HepG2 (cell line): Measurements from ENCODE around the gene IQCE. TPM values are rescaled to one million over a fixed set of nuclear protein-coding genes. Genes with fewer than 3 reads are reported as not detected.

Experiments used
- GATAD2A ChIP-seq: IDR thresholded peaks from 2 replicates; pipeline ENCODE4 v1.6.1; 2016
- GPBP1L1 ChIP-seq: sonication (generic); formaldehyde crosslinking; IDR thresholded peaks from 2 replicates; pipeline ENCODE4 v1.5.0; 2020; ENCODE audit warnings: mild to moderate bottlenecking, missing genetic modification reagents
- KIAA2018 ChIP-seq: sonication (generic); formaldehyde crosslinking; IDR thresholded peaks from 2 replicates; pipeline ENCODE4 v1.5.0; 2020; ENCODE audit warnings: mild to moderate bottlenecking, missing genetic modification reagents, borderline replicate concordance
- MYNN ChIP-seq: sonication (generic); formaldehyde crosslinking; IDR thresholded peaks from 2 replicates; pipeline ENCODE4 v1.4.0; 2020; ENCODE audit warnings: mild to moderate bottlenecking, low read depth, missing genetic modification reagents
- PAWR ChIP-seq: sonication (generic); formaldehyde crosslinking; IDR thresholded peaks from 2 replicates; pipeline ENCODE4 v1.4.0; 2020; ENCODE audit warnings: missing genetic modification reagents, mild to moderate bottlenecking, borderline replicate concordance
- PPARG ChIP-seq: conservative IDR thresholded peaks from 2 replicates; pipeline ENCODE4 v1.6.1; 2016; ENCODE audit warnings: missing biosample characterization, missing genetic modification reagents
- SPEN ChIP-seq: sonication (generic); formaldehyde crosslinking; IDR thresholded peaks from 2 replicates; pipeline ENCODE4 v1.5.1; 2020; ENCODE audit warnings: low read depth, mild to moderate bottlenecking, missing genetic modification reagents
- TARDBP ChIP-seq: sonication (generic); formaldehyde crosslinking; IDR thresholded peaks from 2 replicates; pipeline ENCODE4 v1.8.0; 2022; ENCODE audit warnings: mild to moderate bottlenecking, missing genetic modification reagents
- TFE3 ChIP-seq: IDR thresholded peaks from 2 replicates; pipeline ENCODE4 v1.6.1; 2016
- XRCC5 ChIP-seq: fragments of 200-400 bp; formaldehyde crosslinking; optimal IDR thresholded peaks from 2 replicates; pipeline ENCODE3; 2017; ENCODE audit warnings: mild to moderate bottlenecking, low read length
- ZNF17 ChIP-seq: sonication (generic); formaldehyde crosslinking; IDR thresholded peaks from 2 replicates; pipeline ENCODE4 v1.5.0; 2020; ENCODE audit warnings: mild to moderate bottlenecking, missing genetic modification reagents
- ZNF282 ChIP-seq: fragments of 450-650 bp; IDR thresholded peaks from 2 replicates; pipeline ENCODE4 v1.6.1; 2018; ENCODE audit not compliant: partially characterized antibody
- ZNF674 ChIP-seq: sonication (generic); formaldehyde crosslinking; IDR thresholded peaks from 2 replicates; pipeline ENCODE4 v1.5.0; 2020; ENCODE audit warnings: low read depth, mild to moderate bottlenecking, missing genetic modification reagents
- ZNF703 ChIP-seq: sonication (generic); formaldehyde crosslinking; IDR thresholded peaks from 2 replicates; pipeline ENCODE4 v1.5.1; 2020; ENCODE audit warnings: missing genetic modification reagents, mild to moderate bottlenecking, moderate library complexity, borderline replicate concordance
- polyA plus RNA-seq, 8 experiments: library from polyadenylated mRNA; depleted of rRNA in 3 of 8; stranded (reverse) in 7 of 8; unstranded in 1 of 8; fragments of >200 nt; fragmentation: Illumina TruSeq in 4 of 8; extraction: Trizol in 4 of 8; gene quantifications; 2 replicates each; pipeline versions ENCODE4 v1.2.1 to v1.2.3, GENCODE V29; 2011 to 2016; ENCODE audit warnings: low read depth in 4 of 8, missing spikeins in 1 of 8, mixed read lengths in 1 of 8; ENCODE audit not compliant: insufficient read depth in 1 of 8
- total RNA-seq, 5 experiments: library from RNA; depleted of rRNA; stranded (reverse); fragments of >200 nt; fragmentation: Illumina TruSeq; extraction: Trizol; gene quantifications; 2 replicates each; pipeline ENCODE4 v1.2.3, GENCODE V29; 2016; ENCODE audit warnings: low read depth in 1 of 5
- TF ChIP-seq, protein P1 (sequence below): sonication (generic); formaldehyde crosslinking; IDR thresholded peaks from 2 replicates; pipeline ENCODE4 v1.4.0; 2020; ENCODE audit warnings: mild to moderate bottlenecking, missing genetic modification reagents
- TF ChIP-seq, protein P2 (sequence below): sonication (generic); formaldehyde crosslinking; IDR thresholded peaks from 2 replicates; pipeline ENCODE4 v1.8.1; 2023; ENCODE audit warnings: mild to moderate bottlenecking, missing genetic modification reagents

IQCE gene
- total and polyA plus RNA-seq, 2 of the 13 experiments (the other 11 are each of a cell fraction or from before 2014, with no cell fraction given), result 1.5 to 2.5 TPM

DNA sequence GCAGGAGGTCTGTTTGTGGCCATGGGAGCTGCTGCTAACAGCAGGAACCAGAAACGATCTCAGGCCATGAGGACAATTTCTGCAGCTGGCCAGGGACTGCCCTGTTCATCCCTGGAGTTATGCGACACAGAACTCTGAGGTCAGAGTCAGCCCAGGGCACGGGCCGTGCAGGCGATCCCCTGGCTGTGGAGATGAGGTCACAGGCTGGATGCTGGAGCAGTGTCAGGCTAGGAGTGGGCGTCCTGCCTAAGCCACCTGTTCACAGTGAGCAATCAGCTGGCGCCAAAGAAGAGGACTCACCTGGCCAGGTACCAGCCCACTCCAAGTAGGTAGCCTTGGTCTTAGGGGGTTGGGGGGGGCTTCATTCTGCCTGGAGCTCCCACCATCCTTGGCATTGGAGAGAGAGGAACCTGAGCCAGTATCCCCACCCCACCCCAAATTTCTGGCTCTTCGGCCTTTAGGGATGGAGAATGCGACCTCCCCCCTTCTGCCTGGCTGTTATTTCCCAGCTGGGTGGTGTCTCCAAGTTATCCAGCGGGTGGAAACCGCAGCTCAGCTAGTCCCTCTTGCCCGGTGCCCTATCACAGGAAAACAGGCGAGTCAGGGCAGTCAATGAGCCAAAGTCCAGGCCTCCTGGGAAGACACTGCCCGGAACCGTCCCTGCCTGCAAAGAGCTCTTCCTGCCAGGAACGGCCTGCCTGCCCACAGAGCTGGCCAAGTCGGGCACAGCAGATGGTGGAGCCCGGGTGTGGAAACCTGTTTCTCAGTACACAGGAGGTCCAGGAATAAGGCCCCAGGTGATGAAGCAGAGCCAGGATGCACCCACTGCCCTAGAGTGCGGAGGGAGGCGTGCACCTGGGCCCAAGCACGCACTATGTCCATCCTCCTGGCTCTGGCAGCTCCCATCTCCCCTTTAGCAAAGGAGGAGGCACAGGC is 71.2 kb downstream of the IQCE start (continued):
- TF ChIP-seq SPEN (CRISPR knock-in tag), result peak; percentile 53; the same call in 1 of the 2 replicates
- TF ChIP-seq TFE3, result 0 out of 2 replicates have a peak, but pooled peaks have one; percentile 48
- TF ChIP-seq PPARG (CRISPR knock-in tag), result no peak
- no peak for TF ChIP-seq ZNF703 (CRISPR knock-in tag)
- no peak for TF ChIP-seq ZNF17 (CRISPR knock-in tag)
- no peak for TF ChIP-seq GPBP1L1 (CRISPR knock-in tag)
- TF ChIP-seq MYNN, result no peak
- TF ChIP-seq XRCC5, result peak; percentile 68
- TF ChIP-seq, protein P1, sequence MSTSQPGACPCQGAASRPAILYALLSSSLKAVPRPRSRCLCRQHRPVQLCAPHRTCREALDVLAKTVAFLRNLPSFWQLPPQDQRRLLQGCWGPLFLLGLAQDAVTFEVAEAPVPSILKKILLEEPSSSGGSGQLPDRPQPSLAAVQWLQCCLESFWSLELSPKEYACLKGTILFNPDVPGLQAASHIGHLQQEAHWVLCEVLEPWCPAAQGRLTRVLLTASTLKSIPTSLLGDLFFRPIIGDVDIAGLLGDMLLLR (CRISPR knock-in tag), result peak; percentile 38; the same call in 1 of the 2 replicates
- no peak for TF ChIP-seq TARDBP (CRISPR knock-in tag)
- 0 out of 2 replicates have a peak, but pooled peaks have one; percentile 71 for TF ChIP-seq KIAA2018
- TF ChIP-seq GATAD2A (CRISPR knock-in tag), result peak; percentile 53
- no peak for TF ChIP-seq ZNF674 (CRISPR knock-in tag)
- TF ChIP-seq, protein P2, sequence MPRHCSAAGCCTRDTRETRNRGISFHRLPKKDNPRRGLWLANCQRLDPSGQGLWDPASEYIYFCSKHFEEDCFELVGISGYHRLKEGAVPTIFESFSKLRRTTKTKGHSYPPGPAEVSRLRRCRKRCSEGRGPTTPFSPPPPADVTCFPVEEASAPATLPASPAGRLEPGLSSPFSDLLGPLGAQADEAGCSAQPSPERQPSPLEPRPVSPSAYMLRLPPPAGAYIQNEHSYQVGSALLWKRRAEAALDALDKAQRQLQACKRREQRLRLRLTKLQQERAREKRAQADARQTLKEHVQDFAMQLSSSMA (CRISPR knock-in tag), result 0 out of 2 replicates have a peak, but pooled peaks have one; percentile 61
- no peak for TF ChIP-seq PAWR
- TF ChIP-seq ZNF282, result no peak
